Hematopoietic multipotent progenitor cell treated with erythropoietin and hydrocortisone succinate and interleukin-3 and kit ligand, for 17 days (in vitro differentiated cells): ENCODE measurements around the gene OASL.
A peak's percentile ranks its signal among the peaks of the same experiment; 100 is the strongest.

Experiments used
- DNase-seq: peaks from one replicate; pipeline ENCODE4 v3.0.0-alpha.2; 2015; ENCODE audit warnings: low spot score

OASL gene

DNA sequence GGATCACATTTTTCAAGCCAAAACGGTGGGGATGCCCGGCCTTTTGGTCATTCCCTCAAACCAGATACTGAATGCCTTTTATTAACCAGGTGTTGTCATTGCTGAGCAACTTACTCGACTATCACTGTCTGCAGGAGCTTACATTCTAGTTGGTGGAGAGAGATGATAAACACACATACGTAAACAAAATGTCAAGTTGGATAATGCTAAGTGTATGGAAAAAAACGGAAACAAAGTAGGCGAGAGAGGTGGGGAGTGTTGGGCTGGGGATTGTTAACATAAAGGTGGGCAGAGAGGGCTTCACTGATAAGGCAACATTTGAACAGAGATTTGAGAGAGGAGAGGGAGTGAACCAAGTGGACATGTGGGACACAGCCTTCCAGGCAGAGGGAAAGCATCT is 27.2 kb downstream of the OASL start:
- no peak for DNase-seq

DNA sequence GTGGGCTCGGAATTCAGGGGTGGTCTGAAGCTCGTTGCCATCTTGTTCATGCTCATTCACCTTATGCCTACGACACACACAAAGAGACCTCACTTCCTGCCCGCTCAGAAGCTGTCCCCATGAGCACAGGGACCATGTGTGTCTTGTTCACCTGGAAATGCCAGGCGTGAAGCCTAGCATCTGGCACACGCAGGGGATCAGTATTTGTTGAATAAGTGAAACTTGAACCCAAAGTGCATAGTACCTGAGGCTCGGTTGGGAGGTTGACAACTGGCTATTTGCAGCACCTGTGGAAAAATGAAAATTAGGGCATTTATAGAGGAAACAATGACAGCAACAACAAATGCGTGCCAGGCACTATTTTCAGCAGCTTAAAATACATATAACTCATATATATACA is 28.2 kb downstream of the OASL start:
- DNase-seq: no peak

DNA sequence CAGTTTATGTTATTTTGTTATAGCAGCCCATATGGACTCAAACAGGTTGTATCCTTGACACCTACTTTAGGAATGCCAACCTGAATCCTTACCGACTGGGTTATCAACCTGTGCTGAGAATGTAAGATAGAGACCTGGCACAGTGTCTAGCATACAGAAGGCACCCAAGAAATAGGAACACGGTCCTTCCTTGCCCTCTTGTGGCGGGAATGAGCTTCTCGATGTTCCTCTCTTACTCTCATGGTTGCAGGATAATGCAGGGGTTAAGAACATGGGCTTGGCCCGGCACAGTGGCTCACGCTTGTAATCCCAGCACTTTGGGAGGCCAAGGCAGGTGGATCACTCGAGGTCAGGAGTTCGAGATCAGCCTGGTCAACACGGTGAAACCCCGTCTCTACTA is 29.3 kb downstream of the OASL start:
- DNase-seq: no peak

DNA sequence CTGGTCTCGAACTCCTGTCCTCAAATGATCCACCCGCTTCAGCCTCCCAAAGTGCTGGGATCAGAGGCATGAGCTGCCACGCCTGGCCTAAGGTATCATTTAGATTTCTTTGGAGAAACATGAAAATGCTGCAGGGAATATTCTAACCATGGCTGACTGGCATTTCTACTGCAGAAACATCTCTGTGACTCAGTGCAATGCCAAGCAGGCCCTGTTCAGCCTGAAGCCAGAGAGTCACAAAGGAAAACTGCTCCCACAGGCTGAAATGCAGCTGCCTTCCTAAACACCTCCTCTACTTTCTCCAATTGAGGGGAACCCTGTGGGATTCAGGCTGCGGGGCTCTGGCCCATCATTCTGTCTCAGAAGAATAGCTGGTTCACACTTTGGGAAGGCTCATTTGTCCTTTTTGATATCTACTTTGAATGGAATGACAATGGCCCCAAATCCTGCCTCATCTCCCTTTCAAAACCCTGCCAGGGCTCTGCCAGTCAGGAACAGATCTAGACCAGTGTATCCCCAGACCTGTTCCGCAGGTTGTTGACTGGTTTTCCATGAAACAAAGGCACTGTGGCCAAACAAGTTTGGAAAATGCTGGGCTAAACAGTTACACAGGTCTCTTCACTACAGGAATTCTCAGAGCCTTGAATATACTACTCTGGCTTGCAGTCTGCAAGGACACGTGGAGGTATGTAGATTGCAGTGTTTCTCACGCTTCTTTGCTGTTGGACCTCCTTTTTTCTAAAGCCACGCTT is 30.5 kb downstream of the OASL start:
- no peak for DNase-seq

DNA sequence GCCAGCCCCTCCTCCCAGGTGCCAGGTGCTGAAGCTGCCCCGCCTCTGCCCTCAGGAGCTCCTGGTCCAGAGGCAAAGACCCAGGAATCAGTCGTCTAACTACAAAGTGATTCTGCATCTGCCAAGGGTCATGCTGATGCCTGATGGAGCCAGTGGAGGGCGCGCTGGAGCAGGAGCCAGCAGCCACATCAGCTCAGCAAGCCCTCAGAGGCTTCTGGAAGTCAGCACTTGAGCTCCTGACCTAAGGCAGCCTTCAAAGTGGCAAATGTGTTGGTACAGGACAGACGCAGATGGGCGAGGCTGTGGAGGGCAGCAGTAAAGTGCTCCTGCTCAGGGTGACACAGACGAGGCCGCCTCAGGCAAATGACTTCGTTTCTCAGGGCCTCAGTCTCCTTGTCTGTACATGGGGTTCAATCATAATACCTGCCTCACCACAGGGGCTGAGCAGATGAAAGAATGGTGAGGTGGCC is 33.7 kb downstream of the OASL start:
- peak; percentile 28 for DNase-seq

DNA sequence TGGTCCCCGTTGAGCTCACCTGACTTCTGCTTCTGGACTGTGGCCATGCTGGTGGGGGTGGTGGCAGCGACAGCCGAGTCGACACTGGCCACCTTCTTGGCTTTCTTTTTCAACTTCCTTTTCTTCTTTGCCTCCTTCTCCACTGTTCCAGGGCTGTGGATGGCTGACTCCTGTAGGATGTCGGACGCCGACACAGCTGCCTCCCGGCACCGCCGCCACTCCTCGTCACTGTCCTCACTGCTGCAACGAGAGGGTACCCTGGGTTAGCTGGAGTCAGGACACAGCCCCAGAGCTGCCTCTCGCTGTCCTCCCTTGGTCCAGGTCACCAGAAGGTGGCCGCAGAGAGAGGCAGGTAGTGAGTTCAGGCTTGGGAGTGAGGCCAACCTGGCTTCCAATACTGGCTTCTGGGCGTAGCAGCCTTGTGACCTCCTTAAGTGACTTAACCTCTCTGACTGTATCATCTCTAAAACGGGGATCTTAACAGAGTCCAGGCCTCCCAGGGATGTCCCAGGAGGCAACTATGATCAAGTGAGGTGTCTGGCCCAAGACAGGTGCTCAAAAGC is 34.7 kb downstream of the OASL start:
- no peak for DNase-seq

DNA sequence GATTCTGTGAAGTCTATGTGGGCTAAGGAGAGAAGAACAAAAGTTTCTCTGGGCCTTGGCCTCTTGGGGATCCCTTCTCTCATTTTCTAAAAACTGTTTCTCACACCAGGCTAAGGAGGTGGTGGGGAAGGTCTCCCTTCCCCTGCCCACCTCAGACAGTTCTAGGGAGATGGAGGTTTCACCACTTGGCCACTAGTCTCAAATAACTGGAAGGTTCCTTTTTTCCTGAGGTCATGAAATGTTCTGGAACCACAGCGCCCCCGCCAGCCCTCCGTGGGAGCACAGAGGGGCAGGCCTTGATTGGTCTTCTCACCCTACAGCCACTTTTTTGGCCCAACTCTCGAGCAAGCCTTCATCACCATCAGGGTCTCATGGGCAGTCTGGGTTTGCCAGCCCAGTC is 35.4 kb downstream of the OASL start:
- no peak for DNase-seq

DNA sequence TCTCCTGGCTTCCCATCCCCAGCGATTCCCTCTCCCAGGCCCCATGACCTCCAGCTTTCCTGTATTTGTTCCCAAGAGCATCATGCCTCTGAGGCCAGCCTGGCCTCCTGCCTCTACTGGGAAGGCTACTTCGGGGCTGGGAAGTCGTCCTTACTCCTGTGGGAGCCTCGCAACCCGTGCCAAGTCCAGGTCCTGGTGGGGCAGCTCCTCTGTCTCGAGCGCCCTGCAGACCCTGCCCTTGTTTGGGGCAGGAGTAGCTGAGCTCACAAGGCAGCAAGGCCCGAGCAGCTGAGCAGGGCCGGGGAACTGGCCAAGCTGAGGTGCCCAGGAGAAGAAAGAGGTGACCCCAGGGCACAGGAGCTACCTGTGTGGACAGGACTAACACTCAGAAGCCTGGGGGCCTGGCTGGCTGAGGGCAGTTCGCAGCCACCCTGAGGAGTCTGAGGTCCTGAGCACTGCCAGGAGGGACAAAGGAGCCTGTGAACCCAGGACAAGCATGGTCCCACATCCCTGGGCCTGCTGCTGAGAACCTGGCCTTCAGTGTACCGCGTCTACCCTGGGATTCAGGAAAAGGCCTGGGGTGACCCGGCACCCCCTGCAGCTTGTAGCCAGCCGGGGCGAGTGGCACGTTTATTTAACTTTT is 37.1 kb downstream of the OASL start:
- no peak for DNase-seq

DNA sequence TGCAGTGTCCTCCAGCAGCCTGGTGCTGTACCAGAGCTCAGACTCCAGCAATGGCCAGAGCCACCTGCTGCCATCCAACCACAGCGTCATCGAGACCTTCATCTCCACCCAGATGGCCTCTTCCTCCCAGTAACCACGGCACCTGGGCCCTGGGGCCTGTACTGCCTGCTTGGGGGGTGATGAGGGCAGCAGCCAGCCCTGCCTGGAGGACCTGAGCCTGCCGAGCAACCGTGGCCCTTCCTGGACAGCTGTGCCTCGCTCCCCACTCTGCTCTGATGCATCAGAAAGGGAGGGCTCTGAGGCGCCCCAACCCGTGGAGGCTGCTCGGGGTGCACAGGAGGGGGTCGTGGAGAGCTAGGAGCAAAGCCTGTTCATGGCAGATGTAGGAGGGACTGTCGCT is 38.0 kb downstream of the OASL start:
- no peak for DNase-seq

DNA sequence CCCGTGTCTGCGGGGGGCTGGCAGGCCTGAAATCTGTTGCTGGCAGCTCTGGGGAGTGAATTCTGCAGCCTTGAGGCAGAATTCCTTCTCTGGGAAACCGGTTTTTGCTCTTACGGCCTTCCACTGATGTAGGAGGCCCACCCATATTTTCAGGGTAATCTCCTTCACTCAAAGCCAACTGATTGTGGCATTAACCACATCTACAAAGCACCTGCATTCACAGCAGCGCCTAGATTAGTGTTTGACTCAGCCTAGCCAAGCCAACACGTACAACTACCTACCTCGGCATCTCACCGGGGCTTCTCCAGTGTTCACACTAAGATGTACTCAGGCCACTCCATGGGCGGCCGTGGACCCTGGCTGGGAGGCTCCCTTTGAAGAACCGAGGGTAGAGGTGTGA is 38.5 kb downstream of the OASL start:
- DNase-seq: no peak

DNA sequence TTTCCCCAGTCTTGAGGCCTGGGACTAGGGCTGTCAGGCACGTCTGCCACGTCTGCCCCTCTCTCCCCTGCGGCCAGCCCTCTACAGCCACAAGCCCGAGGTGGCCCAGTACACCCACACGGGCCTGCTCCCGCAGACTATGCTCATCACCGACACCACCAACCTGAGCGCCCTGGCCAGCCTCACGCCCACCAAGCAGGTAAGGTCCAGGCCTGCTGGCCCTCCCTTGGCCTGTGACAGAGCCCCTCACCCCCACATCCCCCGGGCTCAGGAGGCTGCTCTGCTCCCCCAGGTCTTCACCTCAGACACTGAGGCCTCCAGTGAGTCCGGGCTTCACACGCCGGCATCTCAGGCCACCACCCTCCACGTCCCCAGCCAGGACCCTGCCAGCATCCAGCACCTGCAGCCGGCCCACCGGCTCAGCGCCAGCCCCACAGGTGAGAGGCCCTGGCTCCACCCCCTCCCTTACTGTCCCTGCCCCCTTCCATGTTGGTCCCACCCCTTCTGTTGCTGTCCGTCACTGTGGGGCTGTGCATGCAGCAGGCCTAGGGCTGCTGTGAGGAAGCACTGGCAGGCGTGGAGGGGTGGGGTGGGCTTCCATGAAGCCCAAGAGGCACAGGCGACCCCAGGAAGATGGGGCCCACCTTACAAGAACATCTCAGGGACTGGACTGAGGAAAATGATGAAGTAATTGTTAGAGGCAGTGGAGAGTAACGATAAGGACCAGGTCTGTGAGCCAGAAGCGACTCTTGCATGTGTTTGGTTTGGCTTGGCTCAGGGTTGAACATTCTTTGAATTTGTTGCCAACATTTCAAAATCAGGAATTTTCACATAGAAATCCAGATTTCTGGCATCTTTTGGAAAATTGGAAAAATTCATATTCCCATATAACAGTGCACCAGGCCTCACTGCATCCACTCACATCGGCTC is 39.6 kb downstream of the OASL start:
- DNase-seq: no peak

DNA sequence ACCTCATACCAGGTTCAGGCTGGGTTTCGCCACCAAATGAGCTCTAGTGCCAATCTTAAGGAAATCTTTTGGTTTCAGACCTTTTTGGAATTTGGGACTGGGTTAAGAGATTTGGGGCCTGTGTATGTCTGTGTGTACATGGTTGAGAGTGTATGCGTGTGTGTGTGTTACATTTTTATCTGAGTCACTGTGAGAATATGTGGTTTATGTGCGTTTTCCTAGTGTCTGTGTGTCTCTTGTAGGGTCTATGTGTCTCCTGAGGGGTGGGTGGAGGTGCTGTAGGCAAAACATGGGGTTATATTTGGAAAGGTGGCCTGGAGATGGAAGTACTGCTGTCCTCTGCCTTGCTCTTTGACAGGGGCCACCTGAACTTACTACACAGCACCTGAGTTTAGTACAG is 40.6 kb downstream of the OASL start:
- no peak for DNase-seq

DNA sequence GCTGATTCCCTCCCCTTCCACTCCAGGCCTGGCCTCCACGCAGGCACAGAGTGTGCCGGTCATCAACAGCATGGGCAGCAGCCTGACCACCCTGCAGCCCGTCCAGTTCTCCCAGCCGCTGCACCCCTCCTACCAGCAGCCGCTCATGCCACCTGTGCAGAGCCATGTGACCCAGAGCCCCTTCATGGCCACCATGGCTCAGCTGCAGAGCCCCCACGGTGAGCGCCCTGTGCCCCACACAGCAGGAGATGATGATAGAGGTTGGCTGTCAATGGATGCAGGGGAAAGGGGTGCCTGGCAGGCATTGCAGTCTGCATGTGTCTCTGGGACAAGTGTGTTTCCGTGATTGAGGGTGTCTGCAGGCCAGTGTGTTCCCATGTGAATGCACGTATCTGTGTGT is 41.6 kb downstream of the OASL start:
- no peak for DNase-seq

DNA sequence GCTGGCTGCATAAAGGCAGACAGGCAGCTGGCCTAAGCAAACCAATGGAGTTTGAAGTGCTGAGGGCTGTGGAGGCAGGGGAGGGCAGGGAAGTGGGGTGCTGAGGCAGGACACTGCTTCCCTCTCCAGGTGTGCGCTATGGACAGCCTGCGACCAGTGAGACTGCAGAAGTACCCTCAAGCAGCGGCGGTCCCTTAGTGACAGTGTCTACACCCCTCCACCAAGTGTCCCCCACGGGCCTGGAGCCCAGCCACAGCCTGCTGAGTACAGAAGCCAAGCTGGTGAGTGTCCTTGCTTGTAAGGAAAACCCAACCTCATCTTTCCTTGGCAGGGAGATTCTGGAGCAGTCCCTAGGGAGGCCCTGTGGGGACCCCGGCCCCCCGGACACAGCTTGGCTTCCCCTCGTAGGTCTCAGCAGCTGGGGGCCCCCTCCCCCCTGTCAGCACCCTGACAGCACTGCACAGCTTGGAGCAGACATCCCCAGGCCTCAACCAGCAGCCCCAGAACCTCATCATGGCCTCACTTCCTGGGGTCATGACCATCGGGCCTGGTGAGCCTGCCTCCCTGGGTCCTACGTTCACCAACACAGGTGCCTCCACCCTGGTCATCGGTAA is 42.8 kb downstream of the OASL start:
- no peak for DNase-seq

DNA sequence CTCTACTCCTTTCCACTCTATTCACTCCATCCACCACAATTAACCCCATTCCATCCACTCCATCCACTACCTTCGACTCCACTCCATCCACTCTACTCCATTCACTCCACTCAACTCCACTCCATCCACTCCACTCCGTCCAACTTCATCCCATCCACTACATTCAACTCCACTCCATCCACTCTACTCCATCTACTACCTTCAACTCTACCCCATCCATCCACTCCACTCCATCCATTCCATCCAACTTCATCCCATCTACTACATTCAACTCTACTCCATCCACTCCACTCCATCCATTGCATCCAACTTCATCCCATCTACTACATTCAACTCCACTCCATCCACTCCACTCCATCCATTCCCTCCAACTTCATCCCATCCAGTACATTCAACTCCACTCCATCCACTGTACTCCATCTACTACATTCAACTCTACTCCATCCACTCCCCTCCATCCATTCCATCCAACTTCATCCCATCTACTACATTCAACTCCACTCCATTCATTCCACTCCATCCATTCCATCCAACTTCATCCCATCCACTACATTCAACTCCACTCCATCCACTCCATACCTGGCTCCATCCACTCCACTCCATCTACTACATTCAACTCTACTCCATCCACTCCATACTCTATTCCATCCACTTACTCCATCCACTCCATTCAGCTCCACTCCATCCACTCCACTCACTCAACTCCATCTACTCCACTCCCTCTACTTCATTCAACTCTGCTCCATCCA is 44.3 kb downstream of the OASL start:
- no peak for DNase-seq

DNA sequence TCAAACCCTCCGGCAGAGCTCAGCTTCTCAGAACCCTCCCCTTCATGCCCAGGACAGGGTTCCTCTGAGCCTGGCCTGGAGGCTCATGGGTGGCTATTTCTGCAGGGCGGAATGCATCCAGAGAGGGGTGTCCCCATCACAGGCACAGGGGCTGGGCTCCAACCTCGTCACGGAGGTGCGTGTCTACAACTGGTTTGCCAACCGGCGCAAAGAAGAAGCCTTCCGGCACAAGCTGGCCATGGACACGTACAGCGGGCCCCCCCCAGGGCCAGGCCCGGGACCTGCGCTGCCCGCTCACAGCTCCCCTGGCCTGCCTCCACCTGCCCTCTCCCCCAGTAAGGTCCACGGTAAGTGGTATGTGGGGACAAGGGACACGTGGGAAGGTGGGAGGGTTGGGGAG is 45.0 kb downstream of the OASL start:
- no peak for DNase-seq

DNA sequence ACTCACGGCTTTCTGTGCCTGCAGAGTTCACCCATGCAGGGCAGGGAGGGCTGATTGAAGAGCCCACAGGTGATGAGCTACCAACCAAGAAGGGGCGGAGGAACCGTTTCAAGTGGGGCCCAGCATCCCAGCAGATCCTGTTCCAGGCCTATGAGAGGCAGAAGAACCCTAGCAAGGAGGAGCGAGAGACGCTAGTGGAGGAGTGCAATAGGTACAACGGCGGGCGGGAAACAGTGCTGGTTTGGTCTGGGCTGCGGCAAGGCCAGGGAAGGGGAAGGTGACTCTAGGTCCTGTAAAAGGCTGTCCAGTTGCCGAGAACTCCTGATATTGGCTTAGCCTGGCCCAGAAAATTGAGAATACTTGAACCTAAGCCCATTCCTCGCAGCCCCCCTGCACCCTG is 45.5 kb downstream of the OASL start:
- no peak for DNase-seq

DNA sequence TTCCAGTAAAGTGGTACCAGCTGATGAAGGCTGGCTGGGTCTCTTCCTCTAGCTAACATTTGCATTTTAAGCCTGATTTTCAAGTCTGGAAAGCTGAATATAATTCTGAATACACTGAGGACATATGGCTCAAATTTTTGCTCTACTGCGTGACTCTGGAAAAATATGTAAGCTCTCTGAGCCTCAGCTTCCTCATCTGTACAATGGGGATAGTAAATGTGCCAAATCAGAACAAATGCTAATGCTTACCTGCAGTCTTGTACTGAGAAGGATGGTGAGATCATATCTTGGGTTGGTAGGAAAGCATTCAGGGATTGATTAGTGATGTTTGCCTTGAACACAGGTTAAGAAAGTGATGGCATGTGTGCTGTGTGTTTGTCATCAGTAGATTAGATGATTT is 46.1 kb downstream of the OASL start:
- no peak for DNase-seq

DNA sequence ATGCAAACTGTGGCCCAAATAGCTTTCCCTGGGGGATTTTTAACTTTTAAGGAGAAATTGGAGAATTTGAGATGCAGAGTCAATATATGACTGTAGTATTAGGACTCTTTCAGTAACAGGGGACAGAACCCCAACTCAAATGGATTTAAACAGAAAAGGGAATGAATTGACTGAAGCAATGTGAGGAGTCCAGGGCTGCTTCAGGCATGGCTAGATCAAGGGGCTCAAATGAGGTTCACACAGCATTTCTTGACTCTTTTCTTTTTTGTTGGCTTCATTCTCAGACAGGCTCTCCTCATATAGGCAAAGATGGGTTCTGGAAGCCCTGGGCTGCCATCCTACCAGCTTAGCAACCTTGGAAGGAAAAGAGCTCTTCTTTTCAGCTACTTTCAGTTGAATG is 47.1 kb downstream of the OASL start:
- DNase-seq: no peak

DNA sequence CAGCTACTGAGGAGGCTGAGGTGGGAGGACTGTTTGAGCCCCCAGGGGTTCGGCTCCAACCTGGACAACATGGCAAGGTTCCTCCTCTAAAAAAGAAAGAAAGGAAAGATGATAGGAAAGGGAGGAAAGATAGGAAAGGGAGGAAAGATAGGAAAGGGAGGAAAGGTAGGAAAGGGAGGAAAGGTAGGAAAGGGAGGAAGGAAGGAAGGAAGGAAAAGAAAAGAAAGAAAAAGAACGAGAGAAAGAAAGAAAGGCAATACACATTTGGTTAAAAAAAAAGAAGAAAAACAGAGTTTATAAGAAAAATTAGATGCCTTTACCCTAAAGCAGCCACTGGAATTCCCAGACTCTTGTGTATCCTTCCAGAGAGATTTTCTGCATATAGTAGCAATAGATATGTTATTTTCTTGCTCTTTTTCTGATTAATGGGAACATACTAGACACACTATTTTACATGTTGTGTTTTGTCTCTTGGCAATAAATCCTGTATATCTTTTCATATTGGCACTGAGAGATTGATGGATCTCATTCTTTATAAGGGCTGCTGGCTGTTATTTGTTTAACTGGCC is 48.5 kb downstream of the OASL start:
- no peak for DNase-seq

DNA sequence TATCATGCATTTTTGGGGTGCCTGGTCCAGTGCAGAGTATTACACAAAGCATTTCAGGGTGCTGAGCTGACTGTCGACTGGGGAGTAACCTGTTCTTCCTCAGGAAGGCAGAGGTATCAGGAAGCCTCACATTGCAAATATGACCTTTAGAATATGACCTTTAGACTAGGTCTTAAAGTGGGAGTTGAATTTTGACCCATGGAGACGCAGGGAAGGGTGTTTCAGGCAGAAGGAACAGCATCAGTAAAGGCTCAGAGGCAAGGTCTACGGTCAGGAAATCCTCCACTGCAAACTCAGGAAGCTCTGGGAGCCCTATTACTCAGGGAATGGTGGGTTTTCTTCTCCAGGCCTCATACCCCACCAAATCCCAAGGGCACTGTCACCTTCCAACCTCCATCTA is 49.4 kb downstream of the OASL start:
- DNase-seq: no peak
